ENCODE results near the gene RBM24. TPM values are rescaled to one million over a fixed set of nuclear protein-coding genes. Genes with fewer than 3 reads are reported as not detected.

The RBM24 gene
- total and polyA plus RNA-seq, 2 of the 13 experiments (the other 11 are each of a cell fraction or from before 2014, with no cell fraction given), result 1.5 to 14.2 TPM

DNA sequence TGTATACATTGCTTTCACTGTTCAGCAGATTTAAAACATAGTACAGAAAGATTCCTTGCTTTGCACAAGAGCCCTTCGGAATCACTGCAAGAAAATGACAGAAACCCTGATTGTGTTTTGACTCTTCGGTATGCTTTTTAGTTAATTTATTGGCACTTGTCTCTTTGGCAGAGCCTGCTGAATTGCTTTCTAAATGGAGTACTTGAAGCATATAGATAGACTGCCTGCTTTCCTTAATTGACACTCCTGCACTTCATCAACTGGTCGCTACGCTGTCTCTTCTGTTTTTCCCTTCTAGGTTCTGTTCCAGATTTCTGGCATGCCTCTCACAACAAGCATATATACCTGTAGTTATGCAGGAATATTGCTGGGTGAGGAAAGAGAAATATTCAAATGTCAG is 22.4 kb upstream of the RBM24 start:
- BruUV-seq (replicated peaks), result no TSS peak
- H3K36me3 ChIP-seq (replicated peaks in 1 of 2; ENCODE audit: control insufficient read depth in 1 of 2, insufficient read depth in 2 of 2, low read length in 2 of 2), result no peaks in the 10 kb centered on the region
- H4K20me1 ChIP-seq (ENCODE audit: insufficient read depth, low read length), result no peaks in the 10 kb centered on the region
- H3K4me3 ChIP-seq (replicated peaks in 1 of 3; ENCODE audit: insufficient read depth in 1 of 3, low read depth in 2 of 3, low read length in 3 of 3), result no peak overlapping the region
- intact Hi-C loops (cut with micrococcal nuclease; ENCODE audit: unreplicated experiment) (no loop called here), in situ Hi-C loops (cut with HindIII; ENCODE audit: extremely low pct_ligation_motif_present, low pct_unique_long_range_greater_than_20kb) (no loop called here)
- H3K27ac ChIP-seq (ENCODE audit: extremely low read length, insufficient read depth, low read length), result no peak overlapping the region
- CTCF ChIA-PET (ENCODE audit: low intra/inter-chr PET ratio, low total read pairs), result no interaction called here
- H3K9me3 ChIP-seq (ENCODE audit: low read length), result no peaks in the 10 kb centered on the region
- ATAC-seq (no peak), FAIRE-seq (no peak), DNase-seq (ENCODE audit: low spot score) (no peak)
- POLR2A ChIA-PET, result no interaction called here
- 75% methylated on average over 4 of the region's 4 CpGs for whole genome bisulfite sequencing (ENCODE audit: low lambda C conversion rate)
- no peaks in the 10 kb centered on the region for H3K4me1 ChIP-seq (ENCODE audit: insufficient read depth, low read length)
- no peaks in the 10 kb centered on the region; a peak in 1 of 5 replicates for H3K27me3 ChIP-seq (ENCODE audit: control insufficient read depth in 1 of 2, insufficient read depth in 2 of 2, low read length in 2 of 2)
- no peak overlapping the region for H3K4me2 ChIP-seq (ENCODE audit: low read depth, low read length)
- no peaks in the 10 kb centered on the region for H3K79me2 ChIP-seq (ENCODE audit: insufficient read depth, low read length)
- TF ChIP-seq TOPORS (CRISPR knock-in tag; IDR thresholded peaks at IDR 0.05), result no peak
- no peak for TF ChIP-seq ZNF619 (CRISPR knock-in tag; IDR thresholded peaks at IDR 0.05)
- TF ChIP-seq, protein P1, sequence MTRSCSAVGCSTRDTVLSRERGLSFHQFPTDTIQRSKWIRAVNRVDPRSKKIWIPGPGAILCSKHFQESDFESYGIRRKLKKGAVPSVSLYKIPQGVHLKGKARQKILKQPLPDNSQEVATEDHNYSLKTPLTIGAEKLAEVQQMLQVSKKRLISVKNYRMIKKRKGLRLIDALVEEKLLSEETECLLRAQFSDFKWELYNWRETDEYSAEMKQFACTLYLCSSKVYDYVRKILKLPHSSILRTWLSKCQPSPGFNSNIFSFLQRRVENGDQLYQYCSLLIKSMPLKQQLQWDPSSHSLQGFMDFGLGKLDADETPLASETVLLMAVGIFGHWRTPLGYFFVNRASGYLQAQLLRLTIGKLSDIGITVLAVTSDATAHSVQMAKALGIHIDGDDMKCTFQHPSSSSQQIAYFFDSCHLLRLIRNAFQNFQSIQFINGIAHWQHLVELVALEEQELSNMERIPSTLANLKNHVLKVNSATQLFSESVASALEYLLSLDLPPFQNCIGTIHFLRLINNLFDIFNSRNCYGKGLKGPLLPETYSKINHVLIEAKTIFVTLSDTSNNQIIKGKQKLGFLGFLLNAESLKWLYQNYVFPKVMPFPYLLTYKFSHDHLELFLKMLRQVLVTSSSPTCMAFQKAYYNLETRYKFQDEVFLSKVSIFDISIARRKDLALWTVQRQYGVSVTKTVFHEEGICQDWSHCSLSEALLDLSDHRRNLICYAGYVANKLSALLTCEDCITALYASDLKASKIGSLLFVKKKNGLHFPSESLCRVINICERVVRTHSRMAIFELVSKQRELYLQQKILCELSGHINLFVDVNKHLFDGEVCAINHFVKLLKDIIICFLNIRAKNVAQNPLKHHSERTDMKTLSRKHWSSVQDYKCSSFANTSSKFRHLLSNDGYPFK (CRISPR knock-in tag; IDR thresholded peaks at IDR 0.05; ENCODE audit: borderline replicate concordance), result no peak
- TF ChIP-seq EHMT2 (IDR thresholded peaks at IDR 0.05; ENCODE audit: borderline replicate concordance, low read depth, low read length), result no peak
- TF ChIP-seq KAT8 (CRISPR knock-in tag; IDR thresholded peaks at IDR 0.05), result no peak
- TF ChIP-seq ZFX (CRISPR knock-in tag; IDR thresholded peaks at IDR 0.05; ENCODE audit: low read depth), result no peak
- TF ChIP-seq, protein P2, sequence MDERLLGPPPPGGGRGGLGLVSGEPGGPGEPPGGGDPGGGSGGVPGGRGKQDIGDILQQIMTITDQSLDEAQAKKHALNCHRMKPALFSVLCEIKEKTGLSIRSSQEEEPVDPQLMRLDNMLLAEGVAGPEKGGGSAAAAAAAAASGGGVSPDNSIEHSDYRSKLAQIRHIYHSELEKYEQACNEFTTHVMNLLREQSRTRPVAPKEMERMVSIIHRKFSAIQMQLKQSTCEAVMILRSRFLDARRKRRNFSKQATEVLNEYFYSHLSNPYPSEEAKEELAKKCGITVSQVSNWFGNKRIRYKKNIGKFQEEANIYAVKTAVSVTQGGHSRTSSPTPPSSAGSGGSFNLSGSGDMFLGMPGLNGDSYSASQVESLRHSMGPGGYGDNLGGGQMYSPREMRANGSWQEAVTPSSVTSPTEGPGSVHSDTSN (CRISPR knock-in tag; IDR thresholded peaks at IDR 0.05), result no peak
- TF ChIP-seq DNMT1 (CRISPR knock-in tag; IDR thresholded peaks at IDR 0.05), result no peak
- TF ChIP-seq PCBP2 (optimal IDR thresholded peaks at IDR 0.05; ENCODE audit: low read depth, low read length, poor library complexity, severe bottlenecking), result no peak
- no peak for TF ChIP-seq NFE2L1 (CRISPR knock-in tag; IDR thresholded peaks at IDR 0.05; ENCODE audit: borderline replicate concordance)
- no peak for TF ChIP-seq HMGA1 (CRISPR knock-in tag; conservative IDR thresholded peaks at IDR 0.05)
- no peak overlapping the region for H3K9ac ChIP-seq (ENCODE audit: insufficient read depth, low read depth, low read length)
- H2AFZ ChIP-seq (ENCODE audit: low read length), result no peak overlapping the region

Measured in HepG2 (cell line).